Measurements from ENCODE around the gene FRZB. TPM values are rescaled to one million over a fixed set of nuclear protein-coding genes. Genes with fewer than 3 reads are reported as not detected.

FRZB gene
- total RNA-seq: under 0.01 TPM in 1 of 2 replicates, not detected in the other

GRCh38 chr2:182866461-182867406 is at the start of gene FRZB:
Gene FRZB (minus strand): TSS chr2:182866637. CDS start chr2:182866552, 85 bp downstream.

Small RNA genes lying within 50 kb of the gene (small RNA-seq; reads per million reads assigned to genes)
- gene RF00019 (not detected), gene RNU6-1122P (not detected)

Other genes starting within 250 kb of the FRZB start
- gene DNAJC10, start 150.4 kb downstream of the FRZB start, total RNA-seq: 132 and 169 TPM in 2 replicates
- 186 and 195 TPM in 2 replicates for gene NCKAP1, start 171.8 kb upstream of the FRZB start, total RNA-seq
- 2.5 and 2.6 TPM in 2 replicates for gene DUSP19, start 212.1 kb upstream of the FRZB start, total RNA-seq